H1 (cell line): ENCODE measurements around the gene BCHE.
A peak's percentile ranks its signal among the peaks of the same experiment; 100 is the strongest.

ENCODE experiments used
- CHD7 ChIP-seq: fragments of 300-600 bp; sonication (generic); IDR thresholded peaks from 2 replicates; pipeline ENCODE4 v1.7.1; 2012; ENCODE audit warnings: low read length, moderate library complexity, mild to moderate bottlenecking, inconsistent platforms; ENCODE audit not compliant: insufficient replicate concordance
- CTCF ChIP-seq, 3 experiments: IDR thresholded peaks; 1 replicate in 2 of 3; 2 replicates in 1 of 3; pipeline versions ENCODE4 v1.5.1 to v1.6.1; 2011; ENCODE audit warnings: low read length in 3 of 3, mild to moderate bottlenecking in 3 of 3, inconsistent platforms in 2 of 3, low read depth in 1 of 3, moderate library complexity in 1 of 3; ENCODE audit not compliant: insufficient read depth in 1 of 3; ENCODE audit errors: control extremely low read depth in 1 of 3
- EP300 ChIP-seq, 2 experiments: IDR thresholded peaks; 1 replicate in 1 of 2; 2 replicates in 1 of 2; pipeline ENCODE4 v1.6.1; 2011 to 2012; ENCODE audit warnings: low read depth in 2 of 2, low read length in 2 of 2, mild to moderate bottlenecking in 2 of 2, borderline replicate concordance in 1 of 2, inconsistent platforms in 1 of 2, moderate library complexity in 1 of 2
- EZH2 ChIP-seq: fragments of 200-600 bp; sonication (generic); IDR thresholded peaks from 2 replicates; pipeline ENCODE4 v1.7.1; 2012; ENCODE audit warnings: low read depth, mild to moderate bottlenecking, moderate library complexity, low read length, inconsistent platforms; ENCODE audit not compliant: severe bottlenecking
- POLR2A ChIP-seq, 2 experiments: IDR thresholded peaks; 1 replicate in 1 of 2; 2 replicates in 1 of 2; pipeline ENCODE4 v1.6.1; 2011; ENCODE audit warnings: low read depth in 2 of 2, low read length in 2 of 2, mild to moderate bottlenecking in 2 of 2; ENCODE audit errors: control extremely low read depth in 1 of 2
- POLR2AphosphoS5 ChIP-seq: IDR thresholded peaks from 2 replicates; pipeline ENCODE4 v1.6.1; 2011; ENCODE audit warnings: low read depth, low read length
- SIRT6 ChIP-seq: IDR thresholded peaks from one replicate; pipeline ENCODE4 v1.7.1; 2012; ENCODE audit warnings: low read length, inconsistent platforms
- SRF ChIP-seq: IDR thresholded peaks from 2 replicates; pipeline ENCODE4 v1.6.1; 2011; ENCODE audit warnings: mild to moderate bottlenecking, low read depth, low read length, moderate library complexity
- USF2 ChIP-seq: IDR thresholded peaks from 2 replicates; pipeline ENCODE4 v1.6.1; 2011; ENCODE audit warnings: low read length, improper control_type of control experiment
- YY1 ChIP-seq: IDR thresholded peaks from 2 replicates; pipeline ENCODE4 v1.6.1; 2011; ENCODE audit warnings: low read depth, mild to moderate bottlenecking, low read length

GRCh38 chr3:165874663-165875489, 37.7 kb upstream of the BCHE start:
- no peak for TF ChIP-seq SRF
- TF ChIP-seq CHD7: no peak
- TF ChIP-seq POLR2AphosphoS5: no peak
- TF ChIP-seq EZH2: no peak
- TF ChIP-seq USF2: no peak
- peak in 2 of 3 experiments; percentile 22 to 50; a peak in 3 of 4 replicates for TF ChIP-seq CTCF (IDR thresholded peaks at IDR 0.05; ENCODE audit: control extremely low read depth in 1 of 3, insufficient read depth in 1 of 3, low read depth in 1 of 3, low read length in 3 of 3)
- no peak for TF ChIP-seq YY1
- no peak for TF ChIP-seq EP300 (IDR thresholded peaks at IDR 0.05; ENCODE audit: borderline replicate concordance in 1 of 2, low read depth in 2 of 2, low read length in 2 of 2)
- no peak for TF ChIP-seq SIRT6
- TF ChIP-seq POLR2A (IDR thresholded peaks at IDR 0.05; ENCODE audit: control extremely low read depth in 1 of 2, low read depth in 2 of 2, low read length in 2 of 2): no peak
